Astrocyte of the spinal cord (primary cell): ENCODE data around the gene ANKRD36B.
"Not testable (repeated sequence)": the region's sequence is repeated elsewhere in the genome, so short reads cannot be mapped to it uniquely, and the experiment has no call there.

Experiments used
- DNase-seq: peaks from one replicate; pipeline ENCODE4 v3.0.0; 2011; ENCODE audit warnings: low read depth, low spot score
- H3K4me3 ChIP-seq: 2 replicates; pipeline ENCODE4 v1.5.1; 2011; ENCODE audit warnings: low read depth, mild to moderate bottlenecking, low read length, moderate library complexity
- in situ Hi-C: cut with HindIII; loops from 2 replicates; pipeline ENCODE4 v1.10.0; 2017; ENCODE audit warnings: low sequenced_read_pairs
- TF ChIP-seq, protein P1 (sequence below): IDR thresholded peaks from 2 replicates; pipeline ENCODE4 v1.5.1; 2012; ENCODE audit warnings: low read depth, mild to moderate bottlenecking, low read length, inconsistent platforms

ANKRD36B gene

DNA sequence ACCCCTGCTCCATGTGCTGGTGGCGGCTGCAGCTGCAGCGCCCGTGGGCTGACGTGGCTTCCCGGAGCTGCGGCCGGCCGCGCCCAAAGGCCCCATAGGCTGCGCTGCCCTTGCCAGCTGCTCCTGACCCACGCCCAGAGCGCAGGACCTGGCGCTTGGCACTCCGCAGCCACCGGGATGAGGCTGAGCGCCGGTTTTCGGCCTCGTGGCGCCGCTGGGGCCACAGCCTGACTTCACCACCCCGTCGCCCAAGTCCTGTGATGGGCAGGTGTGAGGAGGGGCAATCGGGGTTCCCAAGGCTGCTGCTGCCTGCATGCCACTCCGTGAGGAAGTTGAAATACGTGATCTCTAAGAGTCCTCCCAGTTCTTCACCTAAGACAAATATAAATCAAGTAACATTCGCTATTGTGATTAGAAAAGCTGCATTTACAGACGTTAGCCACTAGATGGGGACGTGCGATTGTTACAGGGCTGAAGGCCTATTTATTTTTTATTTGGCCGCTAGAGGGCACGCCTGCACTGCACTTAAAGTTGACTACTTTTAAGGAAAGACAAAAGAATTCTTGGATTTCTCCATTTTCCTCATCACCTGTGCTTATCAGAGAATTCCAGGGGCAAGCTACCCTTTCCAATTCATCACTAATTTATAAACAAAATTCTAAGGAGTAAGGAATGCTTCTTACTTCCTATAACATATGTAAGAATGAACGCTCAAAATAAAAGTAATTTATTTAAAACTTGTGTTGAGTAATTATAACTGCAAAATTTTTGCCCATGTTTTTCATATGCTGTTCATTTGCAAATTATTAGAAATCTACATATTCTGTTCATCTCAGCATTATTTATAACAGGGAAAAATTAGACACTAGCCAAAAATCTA, 1.1 kb upstream of the ANKRD36B start:
- DNase-seq: peak; percentile 88
- H3K4me3 ChIP-seq: peak overlapping the region; percentile 49
- in situ Hi-C loops: not testable (repeated sequence)
- TF ChIP-seq, protein P1, sequence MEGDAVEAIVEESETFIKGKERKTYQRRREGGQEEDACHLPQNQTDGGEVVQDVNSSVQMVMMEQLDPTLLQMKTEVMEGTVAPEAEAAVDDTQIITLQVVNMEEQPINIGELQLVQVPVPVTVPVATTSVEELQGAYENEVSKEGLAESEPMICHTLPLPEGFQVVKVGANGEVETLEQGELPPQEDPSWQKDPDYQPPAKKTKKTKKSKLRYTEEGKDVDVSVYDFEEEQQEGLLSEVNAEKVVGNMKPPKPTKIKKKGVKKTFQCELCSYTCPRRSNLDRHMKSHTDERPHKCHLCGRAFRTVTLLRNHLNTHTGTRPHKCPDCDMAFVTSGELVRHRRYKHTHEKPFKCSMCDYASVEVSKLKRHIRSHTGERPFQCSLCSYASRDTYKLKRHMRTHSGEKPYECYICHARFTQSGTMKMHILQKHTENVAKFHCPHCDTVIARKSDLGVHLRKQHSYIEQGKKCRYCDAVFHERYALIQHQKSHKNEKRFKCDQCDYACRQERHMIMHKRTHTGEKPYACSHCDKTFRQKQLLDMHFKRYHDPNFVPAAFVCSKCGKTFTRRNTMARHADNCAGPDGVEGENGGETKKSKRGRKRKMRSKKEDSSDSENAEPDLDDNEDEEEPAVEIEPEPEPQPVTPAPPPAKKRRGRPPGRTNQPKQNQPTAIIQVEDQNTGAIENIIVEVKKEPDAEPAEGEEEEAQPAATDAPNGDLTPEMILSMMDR: peak; percentile 78

DNA sequence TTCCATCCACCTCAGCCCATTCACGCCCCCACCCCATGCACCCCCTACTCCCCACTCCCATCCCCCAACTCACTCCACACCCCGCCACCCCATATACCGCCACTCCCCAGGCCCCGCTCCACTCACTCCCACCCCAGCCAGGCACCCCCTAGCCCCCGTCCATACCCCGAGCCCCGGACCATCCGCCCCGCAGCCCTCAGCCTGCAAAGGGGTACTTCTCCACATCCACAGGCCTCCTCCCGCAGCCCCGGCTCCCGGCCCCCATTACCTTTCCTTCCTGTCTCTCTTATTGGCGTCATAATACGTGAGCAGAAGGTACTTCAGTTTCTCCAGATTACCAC, 450 bp downstream of the ANKRD36B start:
- DNase-seq, in situ Hi-C loops: not testable (repeated sequence)
- peak overlapping the region; percentile 58 for H3K4me3 ChIP-seq

GRCh38 chr2:97565674-97566073, 24.0 kb downstream of the ANKRD36B start:
- in situ Hi-C loops, DNase-seq, H3K4me3 ChIP-seq: not testable (repeated sequence)

- DNase-seq, H3K4me3 ChIP-seq, in situ Hi-C loops: not testable (repeated sequence)
Observed at GRCh38 chr2:97552406-97552805, 37.3 kb downstream of the ANKRD36B start.

DNA sequence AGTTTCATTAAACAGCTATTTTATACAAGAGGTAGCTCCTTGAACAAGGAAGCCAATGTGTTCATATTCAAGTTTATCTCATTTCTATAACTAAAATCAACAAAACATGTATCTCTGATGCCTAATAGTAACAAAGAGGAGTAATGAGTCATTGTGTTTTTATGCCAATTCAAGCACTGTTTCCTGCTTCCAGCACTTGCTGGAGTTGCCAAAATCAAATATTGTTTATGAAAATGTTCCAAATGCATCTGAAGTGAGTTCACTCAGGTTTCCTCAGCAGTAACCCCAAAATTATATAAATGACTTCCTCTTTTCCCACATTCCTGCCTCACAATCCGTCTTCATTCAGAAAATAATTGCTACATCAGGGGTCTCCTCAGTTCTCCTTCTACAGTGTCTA, 39.2 kb downstream of the ANKRD36B start:
- H3K4me3 ChIP-seq, in situ Hi-C loops: not testable (repeated sequence)
- DNase-seq: peak; percentile 42

- DNase-seq, in situ Hi-C loops, H3K4me3 ChIP-seq: not testable (repeated sequence)
Observed at GRCh38 chr2:97549058-97549457, 40.6 kb downstream of the ANKRD36B start.

DNA sequence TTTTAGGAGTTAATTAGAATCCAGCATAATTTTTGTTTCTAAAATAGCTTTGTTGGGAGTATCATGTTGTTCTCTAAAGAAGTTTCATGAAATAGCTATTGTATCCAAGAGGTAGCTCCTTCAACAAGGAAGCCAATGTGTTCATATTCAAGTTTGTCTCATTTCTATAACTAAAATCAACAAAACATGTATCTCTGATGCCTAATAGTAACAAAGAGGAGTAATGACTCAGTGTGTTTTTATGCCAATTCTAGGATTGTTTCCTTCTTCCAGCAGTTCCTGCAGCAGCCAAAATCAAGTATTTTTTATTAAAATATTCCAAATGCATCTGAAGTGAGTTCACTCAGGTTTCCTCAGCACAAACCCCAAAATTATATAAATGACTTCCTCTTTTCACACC, 41.1 kb downstream of the ANKRD36B start:
- H3K4me3 ChIP-seq, DNase-seq, in situ Hi-C loops: not testable (repeated sequence)

DNA sequence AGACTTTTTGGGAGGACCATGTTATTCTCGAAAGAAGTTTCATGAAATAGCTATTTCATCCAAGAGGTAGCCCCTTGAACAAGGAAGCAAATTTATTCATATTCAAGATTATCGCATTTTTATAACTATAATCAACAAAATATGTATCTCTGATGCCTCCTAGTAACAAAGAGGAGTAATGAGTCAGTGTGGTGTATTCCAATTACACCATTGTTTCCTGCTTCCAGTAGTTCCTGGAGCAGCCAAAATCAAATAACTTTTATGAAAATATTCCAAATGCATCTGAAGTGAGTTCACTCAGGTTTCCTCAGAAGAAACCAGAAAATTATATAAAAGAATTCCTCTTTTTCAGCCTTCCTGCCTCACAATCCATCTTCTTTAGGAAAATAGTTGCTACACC, 43.0 kb downstream of the ANKRD36B start:
- no peak overlapping the region for H3K4me3 ChIP-seq
- no peak for DNase-seq
- in situ Hi-C loops: no loop called here
- TF ChIP-seq, protein P1: no peak

GRCh38 chr2:97544911-97545310, 44.8 kb downstream of the ANKRD36B start:
- DNase-seq, H3K4me3 ChIP-seq, in situ Hi-C loops: not testable (repeated sequence)

GRCh38 chr2:97525904-97526303, 63.8 kb downstream of the ANKRD36B start:
- in situ Hi-C loops: not testable (repeated sequence)

GRCh38 chr2:97523816-97524215, 65.9 kb downstream of the ANKRD36B start:
- DNase-seq, H3K4me3 ChIP-seq, in situ Hi-C loops: not testable (repeated sequence)

More at GRCh38 chr2:97525904-97526303, 63.8 kb downstream of the ANKRD36B start:
- H3K4me3 ChIP-seq, DNase-seq: not testable (repeated sequence)

DNA sequence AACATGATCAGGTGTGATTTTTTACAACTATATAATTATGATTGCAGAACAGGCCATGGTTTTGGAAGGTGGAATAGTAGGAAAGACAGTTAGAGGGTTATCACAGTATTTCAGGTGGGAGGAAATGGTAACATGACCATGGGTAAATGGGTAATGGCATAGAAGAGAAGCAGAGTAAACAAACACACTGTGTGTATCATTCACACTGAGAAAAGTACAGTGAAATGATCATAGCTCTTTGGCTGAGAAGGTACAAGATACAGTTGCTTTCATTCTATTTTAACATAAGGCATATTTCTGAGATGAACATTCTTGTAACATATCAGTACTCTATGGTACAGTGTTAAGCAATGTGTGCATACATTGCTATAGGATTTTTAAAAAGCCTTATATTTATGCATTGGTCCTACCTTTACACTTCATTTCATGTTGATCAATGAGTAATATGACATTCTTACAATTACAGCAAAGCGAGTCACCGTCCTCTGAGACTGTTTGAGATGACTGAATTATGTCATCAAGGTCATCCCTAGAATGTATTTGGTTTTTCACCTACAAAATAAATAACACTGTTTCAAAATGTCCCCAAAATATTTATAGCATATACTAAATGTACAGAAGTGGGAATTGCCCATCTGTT, 66.6 kb downstream of the ANKRD36B start:
- H3K4me3 ChIP-seq, DNase-seq, in situ Hi-C loops: not testable (repeated sequence)

- DNase-seq, in situ Hi-C loops, H3K4me3 ChIP-seq: not testable (repeated sequence)
Observed at GRCh38 chr2:97495651-97496050, 94.0 kb downstream of the ANKRD36B start.

- in situ Hi-C loops, H3K4me3 ChIP-seq: not testable (repeated sequence)
- DNase-seq: peak; percentile 0
Observed at GRCh38 chr2:97490141-97490540, 99.5 kb downstream of the ANKRD36B start.
